ENCODE results near the gene VPREB1. TPM values are rescaled to one million over a fixed set of nuclear protein-coding genes. Genes with fewer than 3 reads are reported as not detected.

Gene VPREB1
- total RNA-seq, 2 donors from 2014 or later = not detected

- no peaks in the 10 kb centered on the region for H3K9me3 ChIP-seq
- TF ChIP-seq CTCF (IDR thresholded peaks at IDR 0.05) (no peak), POLR2AphosphoS5 (IDR thresholded peaks at IDR 0.05) (no peak), POLR2A (IDR thresholded peaks at IDR 0.05) (no peak)
- WGBS = 72% methylated on average over 5 of the region's 5 CpGs
- no peak overlapping the region for H3K27ac ChIP-seq
- intact Hi-C loops (cut with DNase I) = no loop called here
- DNase-seq (ENCODE audit: low spot score) = no peak
- H3K27me3 ChIP-seq (replicated peaks; ENCODE audit: insufficient read depth) = peaks cover 8% of the 10 kb centered on the region
- H3K4me3 ChIP-seq = no peak overlapping the region
- H3K4me1 ChIP-seq (replicated peaks) = no peaks in the 10 kb centered on the region
- H3K36me3 ChIP-seq = no peaks in the 10 kb centered on the region
Observed at GRCh38 chr22:22196833-22197477, 47.6 kb upstream of the VPREB1 start.

- H3K27me3 ChIP-seq (replicated peaks; ENCODE audit: insufficient read depth) = peaks cover 8% of the 10 kb centered on the region
- intact Hi-C loops (cut with DNase I) = no loop called here
- no peaks in the 10 kb centered on the region for H3K9me3 ChIP-seq
- no peak for TF ChIP-seq POLR2AphosphoS5 (IDR thresholded peaks at IDR 0.05)
- TF ChIP-seq POLR2A (IDR thresholded peaks at IDR 0.05) = no peak
- TF ChIP-seq CTCF (IDR thresholded peaks at IDR 0.05) = no peak
- no peak for DNase-seq (ENCODE audit: low spot score)
- no peak overlapping the region for H3K4me3 ChIP-seq
- no peak overlapping the region for H3K27ac ChIP-seq
- H3K36me3 ChIP-seq = no peaks in the 10 kb centered on the region
- 83% methylated on average over 4 of the region's 4 CpGs for whole genome bisulfite sequencing
- H3K4me1 ChIP-seq (replicated peaks) = no peaks in the 10 kb centered on the region
Observed at GRCh38 chr22:22197993-22198402, 46.6 kb upstream of the VPREB1 start.

- H3K4me3 ChIP-seq = no peak overlapping the region
- intact Hi-C loops (cut with DNase I) = no loop called here
- TF ChIP-seq CTCF (IDR thresholded peaks at IDR 0.05) (no peak), POLR2AphosphoS5 (IDR thresholded peaks at IDR 0.05) (no peak), POLR2A (IDR thresholded peaks at IDR 0.05) (no peak)
- no peak for DNase-seq (ENCODE audit: low spot score)
- no peaks in the 10 kb centered on the region for H3K36me3 ChIP-seq
- no peaks in the 10 kb centered on the region for H3K4me1 ChIP-seq (replicated peaks)
- H3K27ac ChIP-seq = no peak overlapping the region
- 58% methylated on average over 4 of the region's 4 CpGs for WGBS
- H3K27me3 ChIP-seq (replicated peaks; ENCODE audit: insufficient read depth) = peaks cover 13% of the 10 kb centered on the region
- no peaks in the 10 kb centered on the region for H3K9me3 ChIP-seq
Observed at GRCh38 chr22:22198751-22199150, 45.8 kb upstream of the VPREB1 start.

- TF ChIP-seq POLR2A (IDR thresholded peaks at IDR 0.05) (no peak), POLR2AphosphoS5 (IDR thresholded peaks at IDR 0.05) (no peak), CTCF (IDR thresholded peaks at IDR 0.05) (no peak)
- Histone ChIP-seq H3K9me3 (no peaks in the 10 kb centered on the region), H3K27ac (no peak overlapping the region), H3K4me1 (replicated peaks) (no peaks in the 10 kb centered on the region), H3K36me3 (no peaks in the 10 kb centered on the region), H3K4me3 (no peak overlapping the region), H3K27me3 (replicated peaks; ENCODE audit: insufficient read depth) (peaks cover 14% of the 10 kb centered on the region)
- intact Hi-C loops (cut with DNase I) = no loop called here
- DNase-seq (ENCODE audit: low spot score) = no peak
- WGBS = 84% methylated on average over 2 of the region's 2 CpGs
Observed at GRCh38 chr22:22199634-22200033, 45.0 kb upstream of the VPREB1 start.

GRCh38 chr22:22200569-22201184, 43.9 kb upstream of the VPREB1 start:
- Histone ChIP-seq H3K4me1 (replicated peaks) (no peaks in the 10 kb centered on the region), H3K27me3 (replicated peaks; ENCODE audit: insufficient read depth) (peaks cover 14% of the 10 kb centered on the region), H3K9me3 (no peaks in the 10 kb centered on the region), H3K27ac (no peak overlapping the region), H3K4me3 (no peak overlapping the region), H3K36me3 (no peaks in the 10 kb centered on the region)
- intact Hi-C loops (cut with DNase I) = no loop called here
- TF ChIP-seq CTCF (IDR thresholded peaks at IDR 0.05) (no peak), POLR2A (IDR thresholded peaks at IDR 0.05) (no peak), POLR2AphosphoS5 (IDR thresholded peaks at IDR 0.05) (no peak)
- WGBS = 50% methylated on average over 4 of the region's 4 CpGs
- no peak for DNase-seq (ENCODE audit: low spot score)

Measured in prostate gland (tissue), 2 donors.